Renal cortical epithelial cell (primary cell): ENCODE measurements around the gene CEP170B. TPM values are rescaled to one million over a fixed set of nuclear protein-coding genes. Genes with fewer than 3 reads are reported as not detected.
"Not testable (repeated sequence)": the region's sequence is repeated elsewhere in the genome, so short reads cannot be mapped to it uniquely, and the experiment has no call there.

Experiments
- DNase-seq: peaks from one replicate; pipeline ENCODE4 v3.0.0-alpha.2; 2011; ENCODE audit warnings: low read depth
- total RNA-seq: library from RNA; depleted of rRNA; stranded (reverse); fragments of >200 nt; gene quantifications from 2 replicates; pipeline ENCODE4 v1.2.3, GENCODE V29; 2014

CEP170B gene
- total RNA-seq, 1 donor from 2014 or later: 40.1 TPM

DNA sequence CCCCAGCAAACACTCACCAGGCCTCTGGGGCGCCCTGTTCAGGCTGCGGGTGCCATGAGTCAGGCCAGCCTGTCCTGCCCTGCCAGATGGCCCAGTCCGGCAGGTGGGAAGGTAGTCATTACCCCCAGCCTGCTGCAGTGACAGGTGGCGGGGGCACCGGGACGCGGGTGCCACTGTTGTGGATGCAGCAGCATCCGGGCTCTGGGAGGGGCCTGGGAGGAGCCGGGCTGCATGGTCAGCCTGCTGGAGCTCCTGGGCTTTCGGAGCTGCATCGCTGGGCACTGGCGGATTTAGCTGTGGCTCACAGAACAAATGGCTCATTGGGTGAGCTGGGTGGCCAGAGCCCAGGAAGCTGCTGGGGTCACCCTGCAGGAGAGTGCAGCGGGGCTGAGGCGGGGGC, 13.5 kb downstream of the CEP170B start:
- DNase-seq: no peak

DNA sequence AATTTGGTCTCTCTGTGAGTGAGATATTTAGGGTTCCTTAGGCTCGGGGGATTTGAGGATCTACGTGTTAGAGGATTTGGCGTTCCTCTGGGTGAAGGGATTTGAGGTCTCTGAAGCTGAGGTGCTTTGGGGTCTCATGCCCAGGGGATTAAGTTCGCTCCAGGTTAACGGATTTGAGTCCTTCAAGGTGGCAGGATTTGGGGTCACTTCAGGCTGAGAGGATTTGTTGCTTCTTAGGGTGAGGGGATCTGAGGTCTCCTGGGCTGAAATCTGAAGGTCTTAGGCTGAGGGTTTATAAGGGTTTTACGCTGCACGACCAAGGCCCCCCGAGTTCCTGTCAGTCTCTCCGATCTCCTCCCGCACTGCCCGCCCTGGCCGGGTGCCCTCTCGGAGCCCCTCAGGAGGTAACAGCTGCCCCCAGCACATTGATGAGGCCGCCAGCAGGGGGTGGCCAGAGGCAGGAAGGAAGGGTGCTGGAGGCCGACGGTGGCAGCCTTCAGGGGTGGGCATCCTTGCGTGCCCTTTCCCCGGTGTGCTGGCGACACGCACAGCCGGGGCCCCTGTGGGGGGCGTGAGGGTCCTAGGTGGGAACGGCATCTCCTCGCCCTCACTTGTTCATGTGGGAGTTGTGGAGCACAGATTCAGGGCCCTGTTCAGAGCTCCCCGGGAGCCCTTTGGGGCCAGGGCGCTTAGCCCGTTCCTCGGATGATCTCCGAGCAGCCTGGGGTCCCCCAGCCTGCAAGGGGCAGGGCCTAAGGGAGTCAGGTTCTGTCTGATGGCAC, 14.3 kb downstream of the CEP170B start:
- no peak for DNase-seq

DNA sequence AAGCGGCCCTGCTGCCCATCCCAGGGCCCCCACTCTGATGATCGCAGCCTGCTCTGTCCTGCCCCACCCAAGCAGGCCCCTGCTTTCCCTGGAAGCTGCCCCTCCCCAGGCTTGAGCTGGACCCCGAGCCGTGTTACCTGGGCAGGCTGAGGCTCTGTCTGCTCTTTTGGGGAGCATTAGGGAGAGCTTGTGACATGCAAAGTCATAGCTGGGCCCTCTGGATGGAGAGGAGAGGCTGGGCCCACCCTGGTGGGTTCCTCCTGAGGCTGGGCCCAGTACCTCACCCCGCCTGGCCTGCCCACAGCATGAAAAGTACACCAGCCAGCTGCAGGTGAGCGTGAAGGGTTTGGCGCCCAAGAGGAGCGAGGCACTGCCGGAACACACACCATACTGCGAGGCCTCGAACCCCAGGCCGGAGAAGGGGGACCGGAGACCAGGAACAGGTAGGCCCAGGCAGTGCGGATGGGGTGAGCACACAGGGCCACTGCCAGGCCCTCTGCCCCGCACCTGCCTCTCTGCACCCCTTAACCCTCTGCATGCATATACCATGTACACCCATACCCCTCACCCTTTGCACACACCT, 15.0 kb downstream of the CEP170B start:
- DNase-seq: no peak

DNA sequence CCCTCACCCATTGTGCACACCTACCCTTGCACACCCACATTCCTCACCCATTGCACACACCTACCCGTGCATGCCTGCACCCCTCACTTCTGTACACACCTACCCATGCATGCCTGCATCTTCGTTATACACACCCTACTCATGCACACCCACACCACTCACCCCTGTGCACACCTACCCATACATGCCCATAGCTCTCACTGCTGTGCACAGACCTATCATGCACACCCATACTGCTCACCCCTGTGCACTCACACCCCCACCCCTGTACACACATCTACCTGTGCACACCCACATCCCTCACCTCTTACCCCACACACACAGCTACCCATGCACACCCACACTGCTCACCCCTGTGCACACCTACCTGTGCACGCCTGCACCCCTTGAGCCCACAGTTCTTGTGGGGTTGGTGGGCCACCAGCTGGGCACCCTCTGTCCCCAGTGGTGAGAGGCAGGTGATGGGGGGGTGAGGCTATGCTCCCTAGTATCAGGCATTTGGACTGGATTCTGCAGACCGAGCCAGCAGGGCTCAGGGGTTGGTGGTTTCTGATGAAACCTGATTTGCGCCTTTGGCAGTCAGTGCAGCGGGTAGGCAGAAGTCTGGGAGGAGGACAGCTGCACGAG, 15.6 kb downstream of the CEP170B start:
- no peak for DNase-seq

DNA sequence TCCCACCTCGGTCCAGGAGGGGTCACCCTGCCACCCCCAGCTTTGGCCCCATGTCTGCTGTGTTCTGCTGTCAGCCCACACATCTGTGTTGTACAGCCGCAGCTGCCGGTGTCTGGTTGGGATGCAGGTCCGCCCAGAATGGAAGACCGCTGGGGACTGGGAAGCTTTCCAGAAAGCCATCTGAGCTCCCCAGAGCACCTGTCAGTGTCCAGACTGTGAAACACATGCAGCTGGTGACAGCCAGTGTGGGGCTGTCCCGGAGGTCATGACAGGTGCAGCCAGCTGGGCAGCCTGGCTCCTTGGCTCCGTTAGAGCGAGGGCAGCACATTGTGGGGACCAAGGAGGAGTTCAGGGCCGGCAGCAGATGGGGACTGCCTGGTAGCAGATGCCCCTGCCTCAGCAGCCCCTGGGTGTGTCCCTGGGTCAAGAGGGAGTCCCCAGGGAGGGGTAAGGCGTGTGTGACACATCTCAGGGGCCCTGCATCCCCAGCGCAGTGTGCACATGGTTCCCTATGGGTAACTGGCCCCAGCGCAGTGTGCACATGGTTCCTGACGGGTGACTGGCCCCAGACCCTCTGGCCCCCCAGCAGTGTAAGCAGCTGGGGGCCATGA, 16.4 kb downstream of the CEP170B start:
- DNase-seq: no peak

DNA sequence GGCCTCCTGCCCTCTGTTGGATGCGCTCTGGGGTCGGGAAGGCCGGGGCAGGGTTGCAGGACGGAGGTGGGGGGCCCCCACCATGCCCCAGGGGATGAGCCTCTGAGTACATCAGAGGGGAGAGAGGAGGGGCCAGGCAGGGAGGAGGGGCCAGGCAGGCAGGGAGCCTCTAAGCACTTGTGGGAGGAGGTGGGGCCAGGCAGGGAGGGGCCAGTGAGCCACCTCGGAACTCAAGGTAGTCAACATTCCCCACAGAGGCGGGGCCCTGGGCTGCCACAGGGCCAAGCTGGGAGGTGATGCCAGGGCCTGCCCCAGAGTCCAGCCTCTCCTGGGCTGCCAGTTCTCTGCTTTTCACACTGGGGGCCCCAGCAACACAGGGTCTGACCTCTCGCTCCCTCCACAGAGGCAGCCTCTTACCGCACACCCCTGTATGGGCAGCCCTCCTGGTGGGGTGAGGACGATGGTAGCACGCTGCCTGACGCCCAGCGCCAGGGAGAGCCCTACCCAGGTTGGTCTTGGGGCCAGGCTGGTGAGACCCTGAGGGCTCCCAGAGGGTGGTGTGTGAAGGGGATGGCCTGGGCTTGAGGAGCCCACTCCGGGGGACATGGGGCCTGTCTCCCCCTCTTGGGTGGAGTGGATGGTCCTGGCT, 17.4 kb downstream of the CEP170B start:
- peak; percentile 35 for DNase-seq

DNA sequence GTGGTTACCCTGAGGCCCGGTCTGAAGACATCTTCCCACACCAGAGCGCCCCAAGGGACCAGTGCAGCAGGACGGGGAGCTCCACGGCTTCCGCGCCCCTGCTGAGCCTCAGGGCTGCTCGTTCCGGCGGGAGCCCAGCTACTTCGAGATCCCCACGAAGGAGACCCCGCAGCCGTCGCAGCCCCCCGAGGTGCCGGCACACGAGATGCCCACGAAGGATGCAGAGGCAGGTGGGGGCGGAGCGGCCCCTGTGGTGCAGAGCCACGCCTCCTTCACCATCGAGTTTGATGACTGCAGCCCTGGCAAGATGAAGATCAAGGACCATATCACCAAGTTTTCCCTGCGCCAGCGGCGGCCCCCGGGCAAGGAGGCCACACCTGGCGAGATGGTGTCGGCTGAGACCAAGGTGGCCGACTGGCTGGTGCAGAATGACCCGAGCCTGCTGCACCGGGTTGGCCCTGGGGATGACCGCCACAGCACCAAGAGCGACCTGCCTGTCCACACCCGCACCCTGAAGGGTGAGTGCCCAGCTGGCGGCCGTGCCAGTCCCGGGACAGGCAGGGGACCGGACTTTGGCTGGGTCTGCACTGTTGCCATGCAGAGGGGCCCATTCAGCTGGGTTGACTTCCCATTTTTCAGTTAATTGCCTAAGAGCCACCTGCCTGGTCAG, 18.1 kb downstream of the CEP170B start:
- DNase-seq: no peak

DNA sequence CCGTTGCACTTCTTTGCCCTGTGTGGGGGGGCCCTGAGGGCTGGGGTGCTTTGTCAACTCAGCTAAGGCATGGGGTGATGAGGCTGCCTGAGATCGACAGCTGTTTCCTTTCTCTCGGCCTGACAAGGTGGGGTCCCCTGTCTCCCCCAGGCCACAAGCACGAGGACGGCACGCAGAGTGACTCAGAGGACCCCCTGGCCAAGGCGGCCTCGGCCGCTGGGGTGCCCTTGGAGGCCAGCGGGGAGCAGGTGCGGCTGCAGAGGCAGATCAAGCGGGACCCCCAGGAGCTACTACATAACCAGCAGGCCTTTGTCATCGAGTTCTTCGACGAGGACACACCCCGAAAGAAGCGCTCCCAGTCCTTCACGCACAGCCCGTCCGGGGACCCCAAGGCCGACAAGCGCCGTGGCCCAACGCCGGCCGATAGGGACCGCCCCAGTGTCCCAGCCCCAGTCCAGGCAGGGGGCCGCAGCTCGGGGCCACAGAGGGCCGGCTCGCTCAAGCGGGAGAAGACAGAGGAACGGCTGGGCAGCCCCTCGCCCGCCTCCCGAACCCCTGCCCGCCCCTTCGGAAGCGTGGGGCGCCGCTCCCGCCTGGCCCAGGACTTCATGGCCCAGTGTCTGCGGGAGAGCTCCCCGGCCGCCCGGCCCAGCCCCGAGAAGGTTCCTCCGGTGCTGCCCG, 18.8 kb downstream of the CEP170B start:
- no peak for DNase-seq

DNA sequence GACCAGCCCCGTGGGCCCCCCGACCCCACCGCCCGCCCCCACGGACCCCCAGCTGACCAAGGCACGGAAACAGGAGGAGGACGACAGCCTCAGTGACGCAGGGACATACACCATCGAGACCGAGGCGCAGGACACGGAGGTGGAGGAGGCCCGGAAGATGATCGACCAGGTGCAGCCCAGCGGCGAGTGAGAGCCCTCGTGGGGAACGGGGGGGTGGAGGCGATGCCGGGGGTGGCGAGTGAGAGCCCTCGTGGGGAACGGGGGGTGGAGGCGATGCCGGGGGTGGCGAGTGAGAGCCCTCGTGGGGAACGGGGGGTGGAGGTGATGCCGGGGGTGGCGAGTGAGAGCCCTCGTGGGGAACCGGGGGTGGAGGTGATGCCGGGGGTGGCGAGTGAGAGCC, 19.3 kb downstream of the CEP170B start:
- not testable (repeated sequence) for DNase-seq

DNA sequence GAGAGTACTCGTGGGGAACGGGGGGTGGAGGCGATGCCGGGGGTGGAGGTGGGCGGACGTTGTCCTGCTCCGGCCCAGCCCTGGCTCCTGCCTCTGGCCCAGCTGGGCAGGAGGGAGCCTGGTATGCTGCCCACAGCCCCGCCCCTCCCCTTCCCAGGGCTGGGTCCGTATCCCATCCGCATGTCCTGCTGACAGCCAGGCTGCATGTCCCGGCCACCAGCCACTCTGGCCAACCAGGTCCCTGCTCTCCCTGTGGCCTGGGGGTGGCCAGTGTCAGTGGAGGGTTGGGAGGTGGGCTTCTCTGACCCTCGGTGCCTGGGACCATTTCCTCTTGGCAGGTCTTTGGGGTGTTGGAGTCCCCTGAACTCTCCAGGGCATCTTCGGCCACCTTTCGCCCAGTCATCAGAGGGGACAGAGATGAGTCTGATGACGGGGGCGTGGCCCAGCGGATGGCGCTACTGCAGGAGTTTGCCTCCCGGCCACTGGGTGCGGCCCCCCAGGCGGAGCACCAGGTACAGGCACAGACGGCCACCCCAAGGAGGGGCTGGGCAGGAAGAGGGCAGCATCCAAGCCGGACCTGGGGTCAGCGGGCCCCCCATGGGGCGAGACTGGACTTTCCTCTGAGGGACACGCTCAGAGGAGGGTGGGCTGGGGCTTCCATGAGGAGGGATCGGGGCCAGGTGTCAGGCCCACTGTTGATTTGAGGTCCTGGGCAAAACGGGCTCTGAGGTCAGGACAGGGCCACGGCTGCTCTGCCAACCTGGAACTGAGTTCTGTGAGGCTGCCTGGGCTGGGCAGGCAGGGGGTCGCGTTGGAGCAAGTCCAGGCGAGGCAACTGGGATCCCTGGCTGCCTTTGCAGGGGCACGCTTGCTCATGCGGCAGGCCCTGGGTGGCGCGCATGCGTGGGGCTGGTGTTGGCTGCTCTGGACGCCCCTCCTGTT, 20.2 kb downstream of the CEP170B start:
- no peak for DNase-seq

DNA sequence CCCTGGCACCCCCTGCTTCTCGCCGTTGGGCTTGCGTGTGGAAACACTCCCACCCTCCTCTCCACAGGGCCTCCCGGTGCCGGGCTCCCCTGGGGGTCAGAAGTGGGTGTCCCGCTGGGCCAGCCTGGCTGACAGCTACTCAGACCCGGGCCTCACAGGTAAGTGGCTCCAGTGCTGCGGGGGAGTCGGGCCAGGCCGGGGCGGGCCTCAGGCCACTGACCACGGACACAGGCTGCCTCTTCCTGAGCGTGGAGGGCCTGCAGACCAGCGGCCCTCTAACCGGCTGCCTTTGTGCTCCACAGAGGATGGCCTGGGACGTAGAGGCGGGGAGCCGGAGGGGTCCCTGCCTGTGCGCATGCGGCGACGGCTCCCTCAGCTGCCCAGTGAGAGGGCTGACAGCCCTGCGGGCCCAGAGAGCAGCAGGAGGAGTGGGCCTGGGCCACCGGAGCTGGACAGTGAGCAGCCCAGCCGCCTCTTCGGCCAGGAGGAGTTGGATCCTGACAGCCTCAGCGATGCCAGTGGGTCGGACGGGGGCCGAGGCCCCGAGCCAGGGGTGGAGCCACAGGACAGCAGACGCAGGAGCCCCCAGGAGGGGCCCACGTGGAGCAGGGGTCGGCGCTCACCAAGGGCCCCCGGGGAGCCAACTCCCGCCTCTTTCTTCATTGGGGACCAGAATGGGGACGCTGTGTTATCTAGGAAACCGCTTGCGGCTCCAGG, 21.1 kb downstream of the CEP170B start:
- no peak for DNase-seq

DNA sequence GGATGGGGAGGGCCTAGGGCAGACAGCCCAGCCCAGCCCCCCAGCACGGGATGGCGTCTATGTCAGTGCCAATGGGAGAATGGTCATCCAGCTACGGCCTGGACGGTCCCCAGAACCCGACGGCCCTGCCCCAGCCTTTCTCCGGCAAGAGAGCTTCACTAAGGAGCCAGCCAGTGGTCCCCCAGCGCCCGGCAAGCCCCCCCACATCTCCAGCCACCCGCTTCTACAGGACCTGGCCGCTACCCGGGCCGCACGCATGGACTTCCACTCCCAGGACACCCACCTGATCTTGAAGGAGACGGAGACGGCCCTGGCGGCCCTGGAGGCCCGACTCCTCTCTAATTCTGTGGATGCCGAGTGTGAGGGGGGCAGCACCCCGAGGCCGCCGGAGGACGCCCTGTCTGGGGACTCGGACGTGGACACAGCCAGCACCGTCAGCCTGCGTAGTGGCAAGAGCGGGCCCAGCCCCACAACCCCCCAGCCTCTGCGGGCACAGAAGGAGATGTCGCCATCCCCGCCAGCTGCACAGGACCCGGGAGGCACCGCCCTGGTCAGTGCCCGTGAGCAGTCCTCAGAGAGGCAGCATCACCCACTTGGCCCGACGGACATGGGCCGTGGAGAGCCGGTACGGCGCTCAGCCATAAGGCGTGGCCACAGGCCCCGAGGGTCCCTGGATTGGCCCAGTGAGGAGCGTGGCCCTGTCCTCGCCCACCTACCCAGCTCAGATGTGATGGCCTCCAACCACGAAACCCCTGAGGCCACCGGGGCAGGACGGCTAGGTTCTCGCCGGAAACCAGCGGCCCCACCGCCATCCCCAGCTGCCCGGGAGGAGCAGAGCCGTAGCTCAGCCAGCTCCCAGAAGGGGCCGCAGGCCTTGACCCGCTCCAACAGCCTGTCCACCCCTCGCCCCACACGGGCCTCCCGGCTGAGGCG, 21.9 kb downstream of the CEP170B start:
- no peak for DNase-seq

DNA sequence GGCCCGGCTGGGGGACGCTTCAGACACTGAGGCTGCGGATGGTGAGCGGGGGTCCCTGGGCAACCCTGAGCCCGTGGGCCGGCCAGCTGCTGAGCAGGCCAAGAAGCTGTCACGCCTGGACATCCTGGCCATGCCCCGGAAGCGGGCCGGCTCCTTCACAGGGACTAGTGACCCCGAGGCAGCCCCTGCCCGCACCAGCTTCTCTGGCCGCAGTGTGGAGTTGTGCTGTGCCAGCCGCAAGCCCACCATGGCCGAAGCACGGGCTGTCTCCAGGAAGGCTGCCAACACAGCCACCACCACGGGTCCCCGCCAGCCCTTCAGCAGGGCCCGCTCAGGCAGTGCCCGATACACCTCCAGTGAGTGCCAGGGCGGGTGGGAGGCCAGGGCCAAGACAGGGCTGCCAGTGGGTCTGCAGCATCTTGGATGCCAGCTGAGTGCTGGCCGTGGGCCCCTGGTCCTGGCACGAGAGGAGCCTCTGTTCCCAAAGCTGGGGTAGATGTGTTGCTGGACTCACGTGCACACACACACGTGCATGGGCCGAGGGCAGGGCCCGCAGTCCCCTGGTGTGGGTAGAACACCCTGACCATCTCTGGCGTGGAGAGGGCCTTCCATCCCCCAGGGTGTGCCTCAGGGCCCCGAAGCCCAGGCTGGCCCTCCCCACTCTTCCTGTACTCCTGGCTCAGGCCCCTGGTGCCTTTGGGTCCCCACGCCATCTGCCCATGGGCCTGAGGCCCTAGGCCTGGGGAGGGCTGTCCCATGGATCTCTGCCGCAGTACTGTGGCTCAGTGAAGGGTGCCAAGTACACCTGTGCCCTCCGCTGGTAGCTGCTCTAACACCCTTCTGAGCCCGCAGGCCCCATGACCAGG, 22.8 kb downstream of the CEP170B start:
- no peak for DNase-seq

DNA sequence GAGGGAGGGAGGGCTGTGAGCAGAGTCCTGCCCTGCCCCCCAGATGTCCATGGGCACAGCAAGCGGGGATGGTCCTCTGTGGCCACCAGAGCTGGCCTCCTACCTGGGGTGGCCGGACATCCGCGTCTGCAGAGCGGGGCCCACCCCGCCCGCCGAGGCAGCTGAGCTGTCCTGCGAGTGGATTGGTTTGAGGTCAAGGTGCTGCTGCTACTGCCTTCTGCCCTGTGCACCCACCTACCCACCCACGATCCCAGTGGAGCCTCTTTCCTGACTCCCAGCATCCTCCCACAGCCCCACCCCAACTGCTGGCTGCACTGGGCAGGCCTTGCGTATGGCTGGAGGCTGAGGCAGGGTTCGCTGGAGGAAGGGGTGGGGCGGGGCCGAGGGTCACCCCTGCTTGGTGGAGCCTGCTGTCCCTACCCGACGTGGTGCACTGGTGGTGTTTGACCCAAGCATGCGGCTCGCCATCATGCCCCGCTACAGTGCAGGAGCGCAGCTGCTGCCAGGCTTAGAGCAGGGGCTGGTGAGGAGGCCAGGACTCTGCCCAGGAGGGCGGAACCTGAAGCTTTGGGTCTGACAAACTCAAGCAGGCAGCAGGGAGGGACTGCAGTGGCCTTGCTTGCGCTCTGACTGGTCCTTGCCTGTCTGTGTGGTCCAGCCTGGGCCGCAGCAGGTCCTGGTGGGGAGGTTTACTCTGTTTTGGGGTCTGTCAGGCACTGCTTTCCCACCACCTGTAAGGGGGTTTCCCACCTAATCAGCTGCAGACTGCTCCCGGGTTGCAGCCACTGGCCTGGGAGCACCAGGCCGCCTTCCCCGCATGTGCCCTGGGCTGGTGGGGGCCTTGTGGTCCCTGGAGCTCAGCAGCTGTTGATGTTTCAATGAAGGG, 23.7 kb downstream of the CEP170B start:
- DNase-seq: no peak

DNA sequence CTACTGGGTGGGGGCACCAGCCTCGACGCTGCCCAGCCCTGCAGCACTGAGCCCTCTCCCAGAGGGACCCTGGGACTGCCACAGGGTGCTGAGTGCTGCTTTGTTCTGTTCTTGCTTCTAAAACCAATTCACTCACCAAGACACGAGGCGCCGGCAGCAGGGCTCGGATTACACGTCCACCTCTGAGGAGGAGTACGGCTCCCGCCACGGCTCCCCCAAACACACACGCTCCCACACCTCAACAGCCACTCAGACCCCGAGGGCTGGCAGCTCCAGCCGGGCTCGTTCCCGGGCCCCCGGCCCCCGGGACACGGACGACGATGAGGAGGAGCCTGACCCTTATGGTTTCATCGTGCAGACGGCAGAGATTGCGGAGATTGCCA, 24.3 kb downstream of the CEP170B start:
- no peak for DNase-seq

DNA sequence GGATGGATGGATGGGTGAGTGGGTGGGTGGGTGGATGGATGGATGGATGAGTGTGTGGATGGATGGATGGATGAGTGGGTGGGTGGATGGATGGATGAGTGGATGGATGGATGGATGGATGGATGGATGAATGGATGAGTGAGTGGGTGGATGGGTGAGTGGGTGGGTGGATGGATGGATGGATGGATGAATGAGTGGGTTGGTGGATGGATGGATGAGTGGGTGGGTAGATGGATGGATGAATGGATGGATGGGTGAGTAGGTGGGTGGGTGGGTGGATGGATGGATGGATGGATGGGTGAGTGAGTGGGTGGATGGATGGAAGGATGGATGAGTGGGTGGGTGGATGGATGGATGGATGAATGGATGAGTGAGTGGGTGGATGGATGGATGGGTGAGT, 25.2 kb downstream of the CEP170B start:
- DNase-seq: not testable (repeated sequence)
